Measurements from ENCODE around the gene TTF1.

Gene TTF1

GRCh38 chr9:132424857-132425674, 18.4 kb upstream of the TTF1 start:
- FAIRE-seq = no peak
- no peak for TF ChIP-seq CTCF (IDR thresholded peaks at IDR 0.05; ENCODE audit: insufficient read depth, missing control alignments)
- no peak for DNase-seq (ENCODE audit: insufficient read length, low spot score)

- TF ChIP-seq CTCF (IDR thresholded peaks at IDR 0.05; ENCODE audit: insufficient read depth, missing control alignments) = no peak
- no peak for DNase-seq (ENCODE audit: insufficient read length, low spot score)
- no peak for FAIRE-seq
These were observed 16.9 kb upstream of the TTF1 start for GRCh38 chr9:132423503-132423902.

DNA sequence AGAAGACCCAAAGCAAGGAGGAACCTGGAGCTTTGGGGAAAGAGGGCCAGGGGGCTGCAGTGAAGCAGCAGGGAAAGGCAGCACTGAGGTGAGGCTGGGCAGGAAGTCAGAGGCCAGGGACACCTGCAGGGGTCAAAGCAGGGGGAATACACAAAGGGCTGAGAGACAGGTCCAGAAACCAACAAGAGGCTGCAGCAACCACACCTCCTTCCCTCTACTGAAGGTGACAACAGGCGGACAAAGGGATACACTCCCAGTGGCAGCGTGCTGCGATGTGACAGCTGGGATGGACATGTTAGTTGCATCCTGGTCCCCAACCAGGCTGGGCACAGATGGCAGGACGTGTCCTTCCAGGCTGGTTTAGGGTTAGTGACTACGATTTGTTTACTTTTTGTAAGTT, 15.9 kb upstream of the TTF1 start:
- no peak for DNase-seq (ENCODE audit: insufficient read length, low spot score)
- FAIRE-seq = no peak
- no peak for TF ChIP-seq CTCF (IDR thresholded peaks at IDR 0.05; ENCODE audit: insufficient read depth, missing control alignments)

DNA sequence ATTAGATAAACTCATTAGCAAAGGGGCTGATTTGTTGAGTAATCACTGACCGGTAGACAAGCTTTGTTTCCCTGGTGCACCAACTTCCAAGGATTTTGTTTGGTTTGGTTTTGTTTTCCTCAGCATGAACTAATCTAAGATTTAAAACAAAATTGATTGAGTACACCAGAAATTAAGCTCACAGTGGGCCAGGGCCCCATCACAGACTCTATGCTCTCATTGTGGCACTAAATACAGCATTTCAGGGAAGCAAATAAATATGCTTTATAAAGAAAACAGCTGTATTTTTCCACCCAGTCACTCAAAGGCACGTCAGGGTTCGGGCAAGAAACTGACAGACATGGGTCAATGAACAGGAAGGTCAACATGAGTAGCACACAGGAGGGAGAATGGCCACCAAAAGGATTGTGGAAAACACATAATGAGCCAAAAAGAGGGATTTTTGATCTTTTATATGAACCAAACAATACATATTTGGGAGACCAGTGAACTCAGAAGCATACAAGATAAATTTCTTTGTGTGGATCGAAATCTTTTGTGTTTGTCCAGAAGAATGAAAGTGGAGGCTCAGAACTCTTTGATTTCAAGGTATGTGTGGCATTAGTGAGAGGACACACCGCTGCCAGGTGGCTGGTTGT, 12.2 kb upstream of the TTF1 start:
- no peak for DNase-seq (ENCODE audit: insufficient read length, low spot score)
- no peak for FAIRE-seq

DNA sequence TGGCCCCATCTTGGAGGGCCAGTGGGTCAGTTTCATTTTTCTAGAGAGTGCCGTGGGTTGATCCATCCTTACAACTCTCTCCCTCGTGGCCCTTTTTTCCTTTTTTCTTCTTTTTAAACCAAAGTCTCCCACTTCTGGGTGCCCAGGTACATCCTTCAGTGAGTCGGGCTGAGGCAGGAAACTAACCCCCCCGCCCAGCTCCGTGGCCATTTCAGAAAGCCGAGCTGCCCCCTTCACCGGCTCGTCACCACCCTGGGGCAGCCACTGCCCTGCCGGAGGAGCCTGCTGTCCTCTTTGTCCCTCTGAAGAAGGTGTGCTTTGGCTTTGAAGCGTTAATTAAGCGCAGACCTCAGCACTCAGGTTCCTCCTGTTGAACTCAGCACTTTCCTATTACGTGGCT, 8.5 kb upstream of the TTF1 start:
- FAIRE-seq (no peak), DNase-seq (ENCODE audit: insufficient read length, low spot score) (no peak)
- no peak for TF ChIP-seq CTCF (IDR thresholded peaks at IDR 0.05; ENCODE audit: insufficient read depth, missing control alignments)

More for the DNA sequence above, 12.2 kb upstream of the TTF1 start:
- TF ChIP-seq CTCF (IDR thresholded peaks at IDR 0.05; ENCODE audit: insufficient read depth, missing control alignments) = no peak

- no peak for DNase-seq (ENCODE audit: insufficient read length, low spot score)
- TF ChIP-seq CTCF (IDR thresholded peaks at IDR 0.05; ENCODE audit: insufficient read depth, missing control alignments) = no peak
- FAIRE-seq = no peak
These were observed 8.1 kb upstream of the TTF1 start for GRCh38 chr9:132414731-132415130.

GRCh38 chr9:132413926-132414325, 7.3 kb upstream of the TTF1 start:
- no peak for DNase-seq (ENCODE audit: insufficient read length, low spot score)
- TF ChIP-seq CTCF (IDR thresholded peaks at IDR 0.05; ENCODE audit: insufficient read depth, missing control alignments) = no peak
- no peak for FAIRE-seq
